Chondrocyte (in vitro differentiated cells): Measurements from ENCODE around the gene PPP1R3G. TPM values are rescaled to one million over a fixed set of nuclear protein-coding genes. Genes with fewer than 3 reads are reported as not detected.

ENCODE experiments used
- DNase-seq: peaks from one replicate; pipeline ENCODE4 v3.0.0; 2021; ENCODE audit warnings: mixed read lengths, low spot score
- H3K27ac Mint-ChIP-seq: one replicate; pipeline ENCODE4 v1.8.0; 2021; ENCODE audit warnings: mild to moderate bottlenecking, moderate library complexity, mixed read lengths; ENCODE audit not compliant: unreplicated experiment
- H3K27me3 Mint-ChIP-seq: 2 replicates; pipeline ENCODE4 v1.8.0; 2021; ENCODE audit warnings: low read depth, mixed read lengths
- H3K36me3 Mint-ChIP-seq: 2 replicates; pipeline ENCODE4 v1.8.0; 2021; ENCODE audit warnings: low read depth, mixed read lengths
- H3K4me1 Mint-ChIP-seq: 2 replicates; pipeline ENCODE4 v1.8.0; 2021; ENCODE audit warnings: low read depth, mild to moderate bottlenecking, mixed read lengths
- H3K4me3 Mint-ChIP-seq: one replicate; pipeline ENCODE4 v1.8.0; 2021; ENCODE audit warnings: mild to moderate bottlenecking, moderate library complexity, mixed read lengths; ENCODE audit not compliant: unreplicated experiment
- H3K9me3 Mint-ChIP-seq: 2 replicates; pipeline ENCODE4 v1.8.0; 2021; ENCODE audit warnings: low read depth, mixed read lengths
- CTCF ChIP-seq: fragments of 200-600 bp; sonication (generic); IDR thresholded peaks from 2 replicates; pipeline ENCODE4 v1.5.0; 2021; ENCODE audit warnings: antibody characterized with exemption, mild to moderate bottlenecking, moderate library complexity
- total RNA-seq: library from RNA; stranded (reverse); gene quantifications from 3 replicates; pipeline ENCODE4 v1.2.1, GENCODE V29; 2021

Gene PPP1R3G
- total RNA-seq, 1 donor from 2014 or later = 2.6 TPM

- Mint-ChIP-seq H3K4me1 (peaks cover 10% of the 10 kb centered on the region), H3K27ac (no peak overlapping the region), H3K36me3 (no peaks in the 10 kb centered on the region), H3K27me3 (no peaks in the 10 kb centered on the region), H3K9me3 (no peaks in the 10 kb centered on the region), H3K4me3 (no peak overlapping the region)
- no peak for DNase-seq
- no peak for TF ChIP-seq CTCF
Measured at GRCh38 chr6:5079692-5080091, 5.4 kb upstream of the PPP1R3G start.

- Mint-ChIP-seq H3K36me3 (no peaks in the 10 kb centered on the region), H3K4me3 (no peak overlapping the region), H3K27ac (no peak overlapping the region), H3K9me3 (no peaks in the 10 kb centered on the region), H3K27me3 (no peaks in the 10 kb centered on the region), H3K4me1 (peaks cover 10% of the 10 kb centered on the region)
- no peak for TF ChIP-seq CTCF
- no peak for DNase-seq
Measured at GRCh38 chr6:5080574-5080973, 4.6 kb upstream of the PPP1R3G start.

- H3K27ac Mint-ChIP-seq = no peak overlapping the region
- no peaks in the 10 kb centered on the region for H3K9me3 Mint-ChIP-seq
- H3K4me1 Mint-ChIP-seq = peaks cover 10% of the 10 kb centered on the region
- H3K27me3 Mint-ChIP-seq = no peaks in the 10 kb centered on the region
- H3K4me3 Mint-ChIP-seq = no peak overlapping the region
- DNase-seq = no peak
- no peak for TF ChIP-seq CTCF
- H3K36me3 Mint-ChIP-seq = no peaks in the 10 kb centered on the region
Measured at GRCh38 chr6:5081182-5081581, 4.0 kb upstream of the PPP1R3G start.

DNA sequence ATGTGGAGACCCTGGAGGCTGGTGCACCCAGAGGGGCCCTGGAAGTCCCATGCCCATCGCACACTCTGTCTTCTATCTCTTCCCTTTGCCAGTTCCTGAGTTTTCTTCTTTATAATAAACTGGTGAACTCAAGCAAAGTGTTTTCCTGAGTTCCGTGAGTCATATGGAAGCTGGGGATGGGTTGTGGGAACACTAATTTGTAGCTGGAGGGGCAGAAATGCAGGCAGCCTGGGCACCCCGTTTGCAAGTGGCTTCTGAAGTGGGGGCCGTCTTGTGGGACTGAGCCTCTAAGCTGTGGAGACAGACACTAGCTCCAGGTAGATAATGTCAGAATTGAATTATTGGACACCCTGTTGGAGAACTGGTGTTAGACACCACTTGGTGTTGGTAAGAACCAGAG is 3.2 kb upstream of the PPP1R3G start:
- TF ChIP-seq CTCF = no peak
- Mint-ChIP-seq H3K4me3 (no peak overlapping the region), H3K9me3 (no peaks in the 10 kb centered on the region), H3K36me3 (no peaks in the 10 kb centered on the region), H3K27ac (no peak overlapping the region), H3K4me1 (peaks cover 14% of the 10 kb centered on the region), H3K27me3 (no peaks in the 10 kb centered on the region)
- no peak for DNase-seq

- Mint-ChIP-seq H3K9me3 (no peaks in the 10 kb centered on the region), H3K36me3 (no peaks in the 10 kb centered on the region), H3K27me3 (no peaks in the 10 kb centered on the region), H3K4me1 (peaks cover 14% of the 10 kb centered on the region), H3K4me3 (no peak overlapping the region), H3K27ac (no peak overlapping the region)
- no peak for DNase-seq
- no peak for TF ChIP-seq CTCF
Measured at GRCh38 chr6:5082487-5083306, 2.4 kb upstream of the PPP1R3G start.
